HG03378 (cell line): ENCODE results near the gene ROBO1.

ENCODE experiments used
- ATAC-seq: cut with Tn5 transposase; IDR thresholded peaks from one replicate; pipeline ENCODE4 v1.9.1; 2021; ENCODE audit warnings: mild to moderate bottlenecking, moderate library complexity; ENCODE audit not compliant: unreplicated experiment

Gene ROBO1

GRCh38 chr3:79027593-79027992 lies 740.2 kb downstream of the ROBO1 start:
- ATAC-seq, result no peak

GRCh38 chr3:79019924-79020173 lies 747.9 kb downstream of the ROBO1 start:
- ATAC-seq, result no peak

GRCh38 chr3:79019137-79019923 lies 748.5 kb downstream of the ROBO1 start:
- no peak for ATAC-seq

- no peak for ATAC-seq
Measured at GRCh38 chr3:79018671-79019136, 749.1 kb downstream of the ROBO1 start.

- no peak for ATAC-seq
Measured at GRCh38 chr3:79018265-79018664, 749.5 kb downstream of the ROBO1 start.

- ATAC-seq, result no peak
Measured at GRCh38 chr3:79016587-79017376, 751.0 kb downstream of the ROBO1 start.

GRCh38 chr3:79015854-79016253 lies 751.9 kb downstream of the ROBO1 start:
- ATAC-seq, result no peak

- ATAC-seq, result no peak
Measured at GRCh38 chr3:79012946-79013362, 754.8 kb downstream of the ROBO1 start.

GRCh38 chr3:79012530-79012913 lies 755.3 kb downstream of the ROBO1 start:
- no peak for ATAC-seq

- ATAC-seq, result no peak
Measured at GRCh38 chr3:79011821-79012529, 755.8 kb downstream of the ROBO1 start.

GRCh38 chr3:79009861-79010260 lies 757.9 kb downstream of the ROBO1 start:
- ATAC-seq, result no peak

- no peak for ATAC-seq
Measured at GRCh38 chr3:79006077-79006476, 761.7 kb downstream of the ROBO1 start.

GRCh38 chr3:79005084-79005483 lies 762.7 kb downstream of the ROBO1 start:
- no peak for ATAC-seq

GRCh38 chr3:79003994-79004393 lies 763.8 kb downstream of the ROBO1 start:
- ATAC-seq, result no peak

- ATAC-seq, result no peak
Measured at GRCh38 chr3:79002465-79003372, 765.1 kb downstream of the ROBO1 start.

GRCh38 chr3:79001255-79001654 lies 766.5 kb downstream of the ROBO1 start:
- ATAC-seq, result no peak

- no peak for ATAC-seq
Measured at GRCh38 chr3:78999139-78999538, 768.7 kb downstream of the ROBO1 start.

GRCh38 chr3:78995087-78995486 lies 772.7 kb downstream of the ROBO1 start:
- ATAC-seq, result no peak

- ATAC-seq, result no peak
Measured at GRCh38 chr3:78994174-78995027, 773.4 kb downstream of the ROBO1 start.

GRCh38 chr3:78993375-78993774 lies 774.4 kb downstream of the ROBO1 start:
- no peak for ATAC-seq
